Dermis microvascular lymphatic vessel endothelial cell (primary cell): ENCODE measurements around the gene SEMA4B. TPM values are rescaled to one million over a fixed set of nuclear protein-coding genes. Genes with fewer than 3 reads are reported as not detected.
"Not testable (repeated sequence)": the region's sequence is repeated elsewhere in the genome, so short reads cannot be mapped to it uniquely, and the experiment has no call there.

Source experiments
- DNase-seq, 2 donors: peaks; one replicate each; pipeline versions ENCODE4 v3.0.0 to v3.0.0-alpha.2; 2010; ENCODE audit warnings: low read depth in 2 of 2
- total RNA-seq: library from RNA; depleted of rRNA; stranded (reverse); fragments of >200 nt; gene quantifications from 2 replicates; pipeline ENCODE4 v1.2.1, GENCODE V29; 2014

Gene SEMA4B, protein sequence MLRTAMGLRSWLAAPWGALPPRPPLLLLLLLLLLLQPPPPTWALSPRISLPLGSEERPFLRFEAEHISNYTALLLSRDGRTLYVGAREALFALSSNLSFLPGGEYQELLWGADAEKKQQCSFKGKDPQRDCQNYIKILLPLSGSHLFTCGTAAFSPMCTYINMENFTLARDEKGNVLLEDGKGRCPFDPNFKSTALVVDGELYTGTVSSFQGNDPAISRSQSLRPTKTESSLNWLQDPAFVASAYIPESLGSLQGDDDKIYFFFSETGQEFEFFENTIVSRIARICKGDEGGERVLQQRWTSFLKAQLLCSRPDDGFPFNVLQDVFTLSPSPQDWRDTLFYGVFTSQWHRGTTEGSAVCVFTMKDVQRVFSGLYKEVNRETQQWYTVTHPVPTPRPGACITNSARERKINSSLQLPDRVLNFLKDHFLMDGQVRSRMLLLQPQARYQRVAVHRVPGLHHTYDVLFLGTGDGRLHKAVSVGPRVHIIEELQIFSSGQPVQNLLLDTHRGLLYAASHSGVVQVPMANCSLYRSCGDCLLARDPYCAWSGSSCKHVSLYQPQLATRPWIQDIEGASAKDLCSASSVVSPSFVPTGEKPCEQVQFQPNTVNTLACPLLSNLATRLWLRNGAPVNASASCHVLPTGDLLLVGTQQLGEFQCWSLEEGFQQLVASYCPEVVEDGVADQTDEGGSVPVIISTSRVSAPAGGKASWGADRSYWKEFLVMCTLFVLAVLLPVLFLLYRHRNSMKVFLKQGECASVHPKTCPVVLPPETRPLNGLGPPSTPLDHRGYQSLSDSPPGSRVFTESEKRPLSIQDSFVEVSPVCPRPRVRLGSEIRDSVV
- total RNA-seq = 5.6 and 11.3 TPM in 2 replicates

DNA sequence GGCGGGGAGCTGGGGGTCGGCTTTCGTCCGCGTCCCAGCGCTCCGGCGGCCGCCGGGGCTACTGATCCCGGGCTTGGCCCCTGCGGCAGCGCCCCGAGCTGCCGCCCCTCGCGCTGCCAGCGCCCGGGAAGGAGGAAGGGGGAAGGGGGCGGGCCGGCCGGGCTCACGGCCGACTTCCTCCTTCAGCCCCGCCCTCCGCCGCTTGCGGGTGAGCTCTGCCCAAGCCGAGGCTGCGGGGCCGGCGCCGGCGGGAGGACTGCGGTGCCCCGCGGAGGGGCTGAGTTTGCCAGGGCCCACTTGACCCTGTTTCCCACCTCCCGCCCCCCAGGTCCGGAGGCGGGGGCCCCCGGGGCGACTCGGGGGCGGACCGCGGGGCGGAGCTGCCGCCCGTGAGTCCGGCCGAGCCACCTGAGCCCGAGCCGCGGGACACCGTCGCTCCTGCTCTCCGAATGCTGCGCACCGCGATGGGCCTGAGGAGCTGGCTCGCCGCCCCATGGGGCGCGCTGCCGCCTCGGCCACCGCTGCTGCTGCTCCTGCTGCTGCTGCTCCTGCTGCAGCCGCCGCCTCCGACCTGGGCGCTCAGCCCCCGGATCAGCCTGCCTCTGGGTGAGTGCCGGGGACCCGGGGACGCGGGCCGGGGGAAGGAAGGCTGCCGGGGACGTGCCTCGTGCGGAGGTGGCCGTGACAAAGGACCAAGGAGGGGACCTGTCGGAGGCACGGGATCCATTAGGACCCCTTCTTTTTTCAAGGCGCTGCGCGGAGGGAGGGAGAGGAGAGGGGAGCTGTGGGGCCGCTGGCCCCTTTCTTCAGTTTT lies at the start of gene SEMA4B:
Gene SEMA4B (plus strand): TSS at position 201 of the 814 bp plus-strand sequence. CDS start 249 bp downstream, at position 450.
- DNase-seq = peak in 1 of 2 donors; percentile 49

DNA sequence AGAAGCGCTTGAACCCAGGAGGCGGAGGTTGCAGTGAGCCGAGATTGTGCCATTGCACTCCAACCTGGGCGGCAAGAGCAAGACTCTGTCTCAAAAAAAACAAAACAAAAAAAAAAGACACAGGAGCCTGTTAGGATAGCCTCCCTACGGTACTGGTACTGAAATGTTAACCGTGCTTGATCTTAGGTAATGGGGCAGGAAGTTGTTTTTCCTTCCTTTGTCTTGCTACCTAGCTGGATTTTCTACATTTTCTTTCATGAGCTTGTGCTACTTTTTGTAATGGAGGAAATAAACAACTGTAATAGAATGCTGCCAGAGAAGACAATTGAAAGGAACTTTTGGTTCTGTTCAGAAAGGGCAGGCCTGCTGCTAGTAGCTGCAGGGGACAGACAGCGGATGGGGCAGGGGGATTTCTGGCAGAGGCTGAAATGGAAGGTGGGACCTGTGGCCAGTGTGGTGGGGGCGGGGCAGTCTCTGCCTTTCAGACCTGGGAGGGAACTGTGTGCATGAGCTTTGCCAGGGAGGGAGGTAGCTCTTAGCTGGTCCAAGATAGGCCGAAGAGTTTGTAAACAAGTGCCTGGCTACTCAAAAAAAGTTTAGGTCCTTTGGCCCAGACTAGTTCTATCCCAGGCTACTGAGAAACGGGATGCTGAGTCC lies 49.0 kb upstream of the SEMA4B start:
- no peak for DNase-seq

DNA sequence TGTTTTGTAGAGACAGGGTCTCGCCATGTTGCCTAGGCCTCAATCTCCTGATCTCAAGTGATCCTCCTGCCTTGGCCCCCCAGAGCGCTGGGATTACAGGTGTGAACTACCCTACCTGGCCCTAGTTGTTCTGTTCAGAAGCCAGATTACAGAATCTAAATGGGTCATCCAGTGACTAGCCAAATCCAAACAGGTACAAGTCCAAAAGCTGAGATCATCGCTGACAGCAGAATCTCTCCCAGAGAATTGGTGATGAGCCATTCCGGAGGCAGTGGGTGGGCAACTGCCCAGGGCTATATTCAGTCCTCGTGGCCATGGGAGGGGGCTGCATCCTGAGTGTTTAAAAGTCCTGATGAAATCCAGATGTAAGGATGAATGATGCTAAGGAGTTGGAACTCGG lies 47.5 kb upstream of the SEMA4B start:
- DNase-seq = no peak

DNA sequence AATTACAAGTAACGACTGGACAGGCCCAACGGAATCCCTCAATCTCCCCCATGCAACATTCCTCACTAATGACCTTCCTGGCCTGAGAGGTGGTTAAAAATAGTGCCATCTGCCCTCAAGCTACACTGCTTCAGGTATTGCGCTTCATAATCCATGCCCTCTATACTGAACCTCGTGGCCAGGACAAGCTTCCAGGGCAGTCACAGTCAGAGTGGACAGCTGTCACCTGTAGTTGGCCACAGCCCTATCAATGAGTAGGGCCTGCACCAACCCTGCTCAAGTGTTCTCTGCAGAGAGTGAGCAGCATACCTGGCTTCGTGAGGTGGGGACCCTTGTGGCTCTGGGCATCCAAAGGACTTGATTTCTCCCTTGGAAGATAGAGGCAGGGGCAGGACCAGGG lies 46.9 kb upstream of the SEMA4B start:
- no peak for DNase-seq

DNA sequence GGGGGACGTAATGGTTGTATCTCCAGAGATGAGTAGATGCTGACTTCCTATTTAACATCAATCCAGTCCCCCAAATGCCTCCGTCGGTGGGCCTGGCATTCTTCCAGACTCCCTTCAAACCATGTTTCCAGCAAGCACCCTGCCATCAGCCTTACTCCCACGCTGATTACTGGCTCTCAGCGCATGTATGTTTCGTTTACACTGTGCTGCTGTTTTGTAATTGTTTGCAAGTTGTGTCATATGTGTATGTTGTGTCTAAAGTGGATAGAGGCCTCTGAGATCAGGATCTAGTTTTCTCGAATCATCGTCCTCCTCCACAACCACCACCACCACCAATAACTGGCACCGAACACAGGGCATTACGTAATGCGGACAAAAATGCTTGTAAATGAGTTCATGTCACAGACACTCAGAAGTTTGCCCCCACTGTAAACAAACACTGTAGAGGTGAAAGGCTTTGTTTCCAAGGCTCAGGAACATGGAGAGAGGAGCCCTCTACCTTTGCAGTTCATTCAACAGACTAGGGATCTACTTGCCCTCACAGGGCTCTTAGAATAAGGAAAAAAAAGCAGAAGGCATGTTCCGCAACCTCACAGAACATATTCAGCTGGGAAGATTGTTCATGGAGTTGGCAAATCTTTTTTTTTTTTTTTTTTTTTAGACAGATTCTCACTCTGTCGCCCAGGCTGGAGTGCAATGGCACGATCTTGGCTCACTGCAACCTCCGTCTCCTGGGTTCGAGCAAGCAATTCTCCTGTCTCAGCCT lies 46.1 kb upstream of the SEMA4B start:
- DNase-seq = no peak

DNA sequence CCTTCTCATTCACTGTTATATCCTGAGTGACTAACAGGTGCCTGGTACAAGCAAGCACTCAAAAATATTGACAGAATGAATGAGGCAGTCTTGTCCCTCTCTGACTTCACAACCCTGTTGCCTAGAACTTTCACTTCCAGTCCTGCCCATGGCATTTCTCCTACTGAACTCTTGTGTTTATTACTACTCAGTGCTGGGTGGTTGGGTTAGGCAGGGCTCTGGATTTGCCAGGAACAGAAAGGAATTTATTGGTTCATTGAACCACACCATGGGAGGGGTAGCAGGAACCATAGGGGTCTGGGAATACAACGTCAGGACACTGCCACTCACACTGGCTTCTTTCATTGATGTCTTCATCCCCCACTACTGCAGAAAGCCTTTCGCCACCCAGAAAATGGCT lies 41.9 kb upstream of the SEMA4B start:
- no peak for DNase-seq

DNA sequence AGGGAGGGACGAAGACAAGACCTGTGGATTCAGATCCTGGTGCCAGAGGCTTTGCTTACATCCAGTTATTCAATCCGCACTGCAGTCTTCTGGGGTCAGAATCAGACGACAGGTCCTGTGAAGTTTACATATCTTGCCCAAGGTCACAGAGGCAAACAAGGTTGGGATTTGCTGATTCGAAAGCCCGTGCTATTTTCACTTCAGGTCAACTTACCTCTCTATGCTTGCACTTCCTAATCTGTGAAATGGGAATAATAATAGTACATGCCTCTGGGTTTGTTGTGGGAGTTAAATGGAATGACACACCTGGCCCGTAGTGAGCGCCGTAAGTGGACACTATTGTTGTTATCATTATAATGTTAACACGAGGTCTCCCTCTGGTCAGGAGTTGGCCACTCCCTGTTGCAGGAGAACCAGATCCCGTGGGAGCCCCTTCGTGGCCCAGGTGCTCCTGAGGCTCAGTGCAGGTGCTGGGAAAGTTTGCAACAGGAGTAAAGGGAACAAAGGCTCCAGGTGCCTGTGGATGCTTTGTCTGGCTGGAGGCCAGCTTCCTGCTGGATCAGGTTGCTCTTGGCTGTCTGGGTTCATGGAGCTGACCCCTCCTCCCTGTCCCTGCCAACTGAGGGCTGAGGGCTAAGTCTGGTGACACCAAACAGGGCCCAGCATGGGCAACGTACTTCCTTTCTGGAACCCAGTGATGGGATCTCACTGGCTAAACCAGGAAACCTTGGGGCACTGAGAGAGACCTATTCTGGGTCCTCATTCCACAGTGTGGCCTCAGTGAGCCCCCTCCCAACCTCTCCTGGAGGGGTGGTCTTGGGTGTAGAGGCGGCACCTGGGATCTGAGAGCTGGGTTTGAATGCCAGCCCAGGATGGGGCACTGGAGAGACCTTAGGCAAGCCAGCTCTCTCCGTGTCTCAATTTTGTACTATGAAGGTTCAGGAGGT lies 40.1 kb upstream of the SEMA4B start:
- peak; percentile 18 to 29 for DNase-seq

DNA sequence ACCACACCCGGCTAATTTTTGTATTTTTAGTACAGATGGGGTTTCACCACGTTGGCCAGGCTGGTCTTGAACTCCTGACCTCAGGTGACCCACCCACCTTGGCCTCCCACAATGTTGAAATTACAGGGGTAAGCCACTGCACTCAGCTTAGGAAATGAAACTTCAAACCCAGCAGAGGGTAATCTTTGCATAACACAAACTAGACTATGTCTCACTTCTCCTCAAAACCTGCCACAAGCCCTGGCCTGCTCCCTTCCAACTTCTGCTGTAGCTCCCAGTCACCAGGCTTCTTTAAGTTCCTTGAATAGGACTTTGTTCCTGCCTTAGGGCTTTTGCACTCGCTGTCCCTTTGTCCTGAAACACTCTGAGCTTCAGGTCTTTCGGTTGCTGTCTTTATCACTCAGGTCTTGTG lies 39.2 kb upstream of the SEMA4B start:
- DNase-seq = no peak

DNA sequence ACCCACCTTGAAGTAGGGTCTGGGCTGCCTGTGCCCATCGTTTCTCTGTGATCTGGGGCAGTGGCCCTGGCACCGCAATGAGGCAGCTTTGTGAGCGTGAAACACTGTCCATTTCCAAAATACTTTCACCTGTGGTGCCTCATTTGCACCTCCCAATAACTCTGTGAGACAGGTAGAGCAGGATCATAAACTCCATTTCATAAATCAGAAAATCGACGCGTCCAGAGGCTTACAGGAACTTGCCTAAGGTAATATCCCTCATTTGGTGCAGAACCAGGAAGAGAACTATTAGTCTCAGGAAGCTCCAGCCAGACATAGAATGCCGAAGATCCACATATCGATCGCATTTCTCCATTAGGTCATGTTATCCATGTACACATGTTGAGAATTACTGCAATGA lies 38.2 kb upstream of the SEMA4B start:
- no peak for DNase-seq

DNA sequence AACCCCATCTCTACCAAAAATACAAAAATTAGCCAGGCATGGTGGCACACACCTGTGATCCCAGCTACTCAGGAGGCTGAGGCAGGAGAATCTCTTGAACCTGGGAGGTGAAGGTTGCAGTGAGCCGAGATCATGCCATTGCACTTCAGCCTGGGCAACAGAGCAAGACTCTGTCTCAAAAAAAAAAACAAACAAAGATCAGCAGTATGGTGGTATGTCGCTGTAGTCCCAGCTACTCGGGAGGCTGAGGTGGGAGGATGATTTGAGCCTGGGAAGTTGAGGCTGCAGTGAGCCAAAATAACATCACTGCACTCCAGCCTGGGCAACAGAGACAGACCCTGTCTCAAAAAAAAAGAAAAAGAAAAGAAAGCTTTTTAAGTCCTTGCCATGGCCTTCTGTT lies 36.9 kb upstream of the SEMA4B start:
- DNase-seq = not testable (repeated sequence)

DNA sequence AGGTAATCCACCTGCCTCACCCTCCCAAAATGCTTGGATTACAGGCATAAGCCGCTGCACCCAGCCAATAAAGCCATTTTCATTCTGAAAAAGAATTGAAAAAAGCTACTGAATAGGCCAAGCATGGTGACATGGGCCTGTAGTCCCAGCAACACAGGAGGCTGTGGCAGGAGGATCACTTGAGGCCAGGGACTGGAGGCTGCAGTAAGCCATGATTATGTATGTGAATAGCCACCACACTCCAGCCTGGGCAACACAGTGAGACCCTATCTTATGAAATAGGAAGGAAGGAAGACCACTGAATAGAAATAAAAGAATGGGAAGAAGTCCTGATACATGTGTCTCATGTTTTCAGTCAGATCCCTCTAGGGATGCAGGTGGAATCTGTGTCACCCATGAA lies 36.0 kb upstream of the SEMA4B start:
- no peak for DNase-seq

DNA sequence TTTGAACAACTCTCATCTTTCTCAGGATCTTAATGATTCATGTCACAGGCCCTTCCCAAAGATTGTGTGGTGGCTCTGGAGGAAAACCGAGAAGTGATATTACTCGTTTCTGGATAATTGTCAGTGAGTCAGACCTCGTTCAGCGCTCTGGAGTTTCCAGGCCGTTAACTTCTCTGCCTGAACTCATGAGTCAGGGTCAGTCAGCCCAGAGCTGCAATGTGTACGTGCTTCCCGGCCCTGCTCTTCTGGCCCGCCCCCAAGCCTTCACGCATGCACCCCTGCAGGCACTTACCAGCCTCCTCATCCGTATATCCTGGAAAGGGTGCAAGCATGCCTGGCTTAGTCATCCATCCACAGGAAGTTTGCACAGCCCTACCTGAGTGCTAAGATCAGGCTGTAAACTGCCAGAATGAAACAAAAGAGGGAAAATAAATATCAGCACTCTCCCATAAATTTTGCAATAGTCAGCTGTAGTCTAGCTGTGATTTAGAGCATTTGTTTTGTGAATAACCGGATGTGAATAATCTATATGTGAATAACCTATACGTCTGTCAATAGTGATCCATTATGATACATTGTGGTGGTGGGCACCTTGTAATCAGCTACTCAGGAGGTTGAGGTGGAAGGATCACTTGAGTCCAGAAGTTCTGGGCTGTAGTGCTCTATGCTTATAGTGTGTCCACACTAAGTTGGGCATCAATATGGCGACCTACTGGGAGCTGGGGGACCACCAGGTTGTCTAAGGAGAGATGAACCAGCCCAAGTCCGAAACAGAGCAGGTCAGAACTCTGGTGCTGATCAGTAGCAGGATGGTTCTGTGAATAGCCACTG lies 35.3 kb upstream of the SEMA4B start:
- peak; percentile 88 to 97 for DNase-seq

DNA sequence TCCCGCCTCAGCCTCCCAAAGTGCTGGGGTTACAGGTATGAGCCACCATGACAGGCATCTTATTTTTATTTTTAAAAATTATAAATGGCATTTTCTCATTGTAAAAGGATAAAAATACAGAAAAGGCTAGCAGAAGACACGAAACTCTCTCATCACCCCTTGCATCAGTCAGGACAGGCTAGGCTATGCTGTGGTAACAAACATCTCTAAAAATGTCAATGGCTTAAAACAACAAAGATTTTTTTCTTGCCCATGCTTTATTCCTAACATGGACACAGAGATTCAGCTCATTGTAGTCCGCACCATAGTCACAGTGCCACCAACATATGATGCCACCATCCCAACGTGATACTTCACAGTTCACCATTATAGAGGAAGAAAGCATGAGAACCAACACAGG lies 34.0 kb upstream of the SEMA4B start:
- DNase-seq = no peak

DNA sequence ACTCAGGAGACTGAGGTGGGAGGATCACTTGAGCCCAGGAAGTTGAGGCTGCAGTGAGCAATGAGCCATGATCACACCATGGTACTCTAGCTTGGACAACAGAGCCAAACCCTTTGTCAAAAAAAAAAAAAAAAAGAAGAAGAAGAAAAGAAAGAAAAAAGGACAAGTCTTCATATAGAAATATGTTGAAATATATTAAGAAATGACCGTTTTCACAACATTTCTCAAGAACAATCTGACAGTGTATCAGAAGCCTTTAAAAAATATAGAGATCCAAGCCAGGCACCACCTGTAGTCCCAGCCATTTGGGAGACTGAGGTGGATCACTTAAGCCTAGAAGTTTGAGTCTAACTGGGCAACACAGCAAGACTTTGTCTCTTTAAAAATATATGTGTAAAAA lies 29.5 kb upstream of the SEMA4B start:
- DNase-seq = no peak

DNA sequence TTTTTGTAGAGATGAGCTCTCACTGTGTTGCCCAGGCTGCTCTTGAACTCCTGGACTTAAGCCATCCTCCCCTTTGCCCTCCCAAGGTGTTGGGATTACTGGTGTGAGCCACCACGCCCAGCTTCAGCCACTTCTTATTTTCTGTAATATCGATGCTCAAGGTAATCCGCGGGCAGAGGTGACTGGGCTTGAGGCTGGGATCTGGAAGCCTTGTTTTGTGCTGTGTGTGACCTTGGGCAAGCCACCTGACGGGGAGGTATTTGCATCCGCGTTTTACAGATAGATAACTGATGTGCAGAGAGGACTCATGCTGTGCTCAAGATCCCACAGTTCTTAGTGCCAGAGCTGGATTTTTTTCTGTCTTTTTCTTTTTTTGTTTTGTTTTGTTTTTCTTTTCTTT lies 27.8 kb upstream of the SEMA4B start:
- no peak for DNase-seq

DNA sequence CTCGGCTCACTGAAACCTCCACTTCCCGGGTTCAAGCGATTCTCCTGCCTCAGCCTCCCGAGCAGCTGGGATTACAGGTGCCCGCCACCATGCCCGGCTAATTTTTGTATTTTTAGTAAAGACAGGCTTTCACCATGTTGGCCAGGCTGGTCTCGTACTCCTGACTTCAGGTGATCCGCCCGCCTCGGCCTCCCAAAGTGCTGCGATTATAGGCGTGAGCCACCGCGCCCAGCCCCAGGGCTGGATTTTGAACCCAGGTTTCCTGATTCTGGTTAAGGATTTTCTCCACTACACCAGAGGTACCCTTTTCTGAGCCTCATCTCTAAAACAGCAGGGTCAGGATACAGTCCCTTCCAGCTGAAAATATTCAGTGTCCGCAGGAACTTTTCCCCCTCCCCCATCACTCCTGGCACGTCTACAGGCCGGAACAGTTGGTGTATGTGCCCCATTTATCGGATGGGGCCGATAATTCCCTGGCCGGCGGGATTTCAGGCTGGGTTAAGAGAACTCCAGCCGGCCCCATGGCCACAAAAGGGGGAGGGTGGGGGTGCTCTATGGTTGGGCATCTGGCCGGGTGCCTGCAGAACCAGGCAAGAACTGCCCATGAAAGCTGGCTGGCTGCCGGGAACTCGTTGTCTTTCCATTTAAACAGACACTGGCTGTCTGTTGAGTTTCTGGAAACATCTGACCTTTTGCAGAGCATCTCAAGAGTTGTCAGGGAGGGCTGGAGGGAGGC lies 26.8 kb upstream of the SEMA4B start:
- peak; percentile 52 to 55 for DNase-seq

DNA sequence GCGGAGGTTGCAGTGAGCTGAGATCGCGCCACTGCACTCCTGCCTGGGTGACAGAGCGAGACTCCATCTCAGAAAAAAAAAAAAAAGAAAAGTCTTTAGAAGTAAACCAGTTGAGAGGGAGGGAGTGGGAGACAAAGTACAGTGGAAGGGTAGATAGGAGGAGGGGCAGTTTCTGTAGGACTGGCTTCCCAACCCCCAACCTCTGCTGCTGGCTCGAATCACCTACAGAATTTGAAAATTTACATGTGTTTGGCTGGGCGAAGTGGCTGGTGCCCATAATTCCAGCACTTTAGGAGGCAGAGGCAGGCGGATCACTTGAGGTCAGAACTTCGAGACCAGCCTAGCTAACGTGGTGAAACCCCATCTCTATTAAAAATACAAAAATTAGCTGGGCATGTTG lies 24.1 kb upstream of the SEMA4B start:
- no peak for DNase-seq
